ENCODE measurements around the gene IRAK1. TPM values are rescaled to one million over a fixed set of nuclear protein-coding genes. Genes with fewer than 3 reads are reported as not detected.

IRAK1 gene
- total and polyA plus RNA-seq, 2 of the 8 experiments (the other 6 are each of a cell fraction or from before 2014, with no cell fraction given) = 26.6 to 41.7 TPM

DNA sequence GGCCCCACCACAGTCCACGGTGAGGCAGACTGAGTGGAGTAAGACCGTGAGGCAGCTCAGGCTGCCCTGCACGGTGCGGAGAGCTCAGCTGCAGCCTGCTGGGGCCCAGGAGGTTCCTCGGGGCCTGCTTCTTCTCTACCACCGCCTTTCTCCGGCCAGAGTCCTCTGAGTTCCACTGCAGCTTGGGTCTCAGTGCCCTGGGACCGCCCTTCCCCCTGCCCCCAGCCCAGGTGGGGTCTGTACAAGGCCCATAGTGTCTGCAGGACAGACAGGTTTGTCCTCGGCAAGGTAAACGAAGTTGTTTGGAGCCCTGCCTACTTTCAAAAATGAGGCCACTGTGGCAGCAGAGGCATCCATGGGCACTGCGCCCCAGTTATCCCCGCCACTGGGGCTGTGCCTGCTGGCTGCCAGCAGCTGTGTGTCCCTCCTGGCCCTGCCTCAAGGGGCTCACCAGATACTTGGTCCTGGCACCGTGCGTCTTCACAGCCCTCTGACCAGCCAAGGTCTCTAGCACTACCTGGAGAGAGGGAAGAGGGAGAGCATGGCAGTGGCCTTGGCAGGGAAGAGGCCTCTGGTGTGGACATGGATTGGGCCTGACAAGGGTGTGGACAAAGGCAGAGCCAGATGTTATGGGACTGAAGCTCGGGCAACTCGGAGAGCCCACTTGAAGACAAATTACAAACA is 4.0 kb downstream of the IRAK1 start:
- peaks cover 0 to 14% (median 4%) of the 10 kb centered on the region in 4 experiments; a peak in 5 of 7 replicates for H3K4me1 ChIP-seq (replicated peaks in 1 of 4; ENCODE audit: control insufficient read depth in 3 of 4, insufficient read depth in 4 of 4, low read length in 3 of 4)
- no peak overlapping the region for H2BK12ac ChIP-seq (ENCODE audit: low read depth, low read length)
- H3K79me2 ChIP-seq (ENCODE audit: control insufficient read depth in 1 of 2, insufficient read depth in 2 of 2, low read length in 2 of 2) = no peaks in the 10 kb centered on the region
- no peak overlapping the region for H2BK20ac ChIP-seq (ENCODE audit: low read length)
- no peak overlapping the region for H2BK5ac ChIP-seq (ENCODE audit: low read depth, low read length)
- H2AFZ ChIP-seq (ENCODE audit: low read length) = no peak overlapping the region
- no peak overlapping the region for H4K5ac ChIP-seq (ENCODE audit: insufficient read length, low read depth, low read length)
- no peaks in the 10 kb centered on the region for H4K20me1 ChIP-seq (replicated peaks in 1 of 2; ENCODE audit: control insufficient read depth in 1 of 2, insufficient read depth in 2 of 2, low read length in 2 of 2)
- H3K4me2 ChIP-seq (ENCODE audit: insufficient read depth in 1 of 2, low read depth in 2 of 2, low read length in 2 of 2) = no peak overlapping the region
- H3K9me3 ChIP-seq (ENCODE audit: insufficient read depth in 2 of 2, low read depth in 1 of 2, low read length in 1 of 2) = no peaks in the 10 kb centered on the region
- H3K9ac ChIP-seq (replicated peaks in 1 of 4; ENCODE audit: extremely low read depth in 1 of 4, low read depth in 3 of 4, low read length in 3 of 4) = no peak overlapping the region
- no peak overlapping the region for H4K91ac ChIP-seq (replicated peaks; ENCODE audit: insufficient read length, low read length)
- H2BK15ac ChIP-seq (ENCODE audit: low read length) = no peak overlapping the region
- no peak overlapping the region for H3K14ac ChIP-seq (ENCODE audit: insufficient read length)
- H2AK5ac ChIP-seq (ENCODE audit: low read depth, low read length) = 0 out of 2 replicates have a peak overlapping the region, but pooled peaks have one; percentile 24
- no peak overlapping the region for H3K23ac ChIP-seq (ENCODE audit: insufficient read length)
- ChIA-PET POLR2A (ENCODE audit: partially characterized antibody) (interaction anchor here (0.8 to 1.5 kb wide), 4 partner anchors 15 to 48 kb away, joined by 3 to 6 read pairs (median 4); partner anchors contain the start of genes HCFC1 and TMEM187), CTCF (ENCODE audit: partially characterized antibody) (interaction anchor here (0.6 to 4.1 kb wide), 3 partner anchors 10 to 19 kb away, joined by 3 to 29 read pairs (median 3); no protein-coding TSS in a partner anchor)
- H3K4me3 ChIP-seq (ENCODE audit: extremely low read depth in 1 of 4, insufficient read depth in 2 of 4, low read depth in 3 of 4, low read length in 4 of 4) = no peak overlapping the region
- no peak overlapping the region for H2BK120ac ChIP-seq (replicated peaks; ENCODE audit: low read depth, low read length)
- no peak overlapping the region for H3K27ac ChIP-seq (ENCODE audit: low read depth, low read length)
- no peak overlapping the region for H3K4ac ChIP-seq (replicated peaks; ENCODE audit: insufficient read length, low read depth, low read length)
- H3K18ac ChIP-seq (ENCODE audit: extremely low read depth, low read length) = no peak overlapping the region
- H3K56ac ChIP-seq (replicated peaks; ENCODE audit: insufficient read length, low read depth, low read length) = no peak overlapping the region
- no peak for DNase-seq (ENCODE audit: low read depth in 1 of 2, low spot score in 2 of 2)
- H3K79me1 ChIP-seq (ENCODE audit: low read depth, low read length) = no peaks in the 10 kb centered on the region
- no peak overlapping the region for H4K8ac ChIP-seq (ENCODE audit: extremely low read depth, insufficient read depth, low read length)
- FAIRE-seq = no peak
- H3K23me2 ChIP-seq (ENCODE audit: low read depth, low read length) = peaks cover 2% of the 10 kb centered on the region; the same call in 1 of the 2 replicates
- 96% methylated on average over 10 of the region's 16 CpGs; no CpG with 5 or more reads in 1 of the 2 experiments for WGBS, 2 experiments (ENCODE audit: extremely low coverage in 1 of 2, insufficient coverage in 1 of 2, insufficient read length in 1 of 2, insufficient replicate concordance in 2 of 2, low coverage in 1 of 2, low lambda C conversion rate in 2 of 2, missing lambda C conversion rate in 1 of 2)
- H3K36me3 ChIP-seq (ENCODE audit: control insufficient read depth in 2 of 4, insufficient read depth in 4 of 4, low read length in 3 of 4) = peaks cover 2 to 11% (median 7%) of the 10 kb centered on the region in 4 experiments; a peak in 3 of 8 replicates
- no peaks in the 10 kb centered on the region for H3K27me3 ChIP-seq (replicated peaks in 1 of 4; ENCODE audit: control insufficient read depth in 3 of 4, extremely low read depth in 1 of 4, insufficient read depth in 3 of 4, low read length in 3 of 4)
- no peak for TF ChIP-seq TEAD4 (IDR thresholded peaks at IDR 0.05; ENCODE audit: low read depth, low read length)
- no peak for TF ChIP-seq RFX5 (IDR thresholded peaks at IDR 0.05; ENCODE audit: borderline replicate concordance, low read depth, low read length)
- TF ChIP-seq JUN (IDR thresholded peaks at IDR 0.05; ENCODE audit: low read depth, low read length) = no peak
- no peak for TF ChIP-seq NANOG (IDR thresholded peaks at IDR 0.05; ENCODE audit: insufficient read depth, low read depth, low read length, poor library complexity, severe bottlenecking)
- no peak for TF ChIP-seq ZNF274 (IDR thresholded peaks at IDR 0.05; ENCODE audit: borderline replicate concordance, extremely low read depth, low read length)
- TF ChIP-seq EZH2 (IDR thresholded peaks at IDR 0.05; ENCODE audit: low read depth, low read length, severe bottlenecking) = no peak
- no peak for TF ChIP-seq POU5F1 (IDR thresholded peaks at IDR 0.05; ENCODE audit: low read depth, low read length)
- no peak for TF ChIP-seq FOSL1 (IDR thresholded peaks at IDR 0.05; ENCODE audit: insufficient read depth, low read depth, low read length)
- TF ChIP-seq SIX5 (IDR thresholded peaks at IDR 0.05; ENCODE audit: low read depth, low read length) = no peak
